AG10803 (cell line): ENCODE results near the gene CDHR3.
A peak's percentile ranks its signal among the peaks of the same experiment; 100 is the strongest.

Experiments used
- DNase-seq: peaks from one replicate; pipeline ENCODE4 v3.0.0; 2010; ENCODE audit warnings: low read depth
- H3K4me3 ChIP-seq: 2 replicates; pipeline ENCODE4 v1.5.1; 2011; ENCODE audit warnings: mild to moderate bottlenecking, low read length, control low read depth
- TF ChIP-seq, protein P1 (sequence below): conservative IDR thresholded peaks from 2 replicates; pipeline ENCODE4 v1.5.1; 2011; ENCODE audit warnings: mild to moderate bottlenecking, low read length, control low read depth, inconsistent platforms

CDHR3 gene

DNA sequence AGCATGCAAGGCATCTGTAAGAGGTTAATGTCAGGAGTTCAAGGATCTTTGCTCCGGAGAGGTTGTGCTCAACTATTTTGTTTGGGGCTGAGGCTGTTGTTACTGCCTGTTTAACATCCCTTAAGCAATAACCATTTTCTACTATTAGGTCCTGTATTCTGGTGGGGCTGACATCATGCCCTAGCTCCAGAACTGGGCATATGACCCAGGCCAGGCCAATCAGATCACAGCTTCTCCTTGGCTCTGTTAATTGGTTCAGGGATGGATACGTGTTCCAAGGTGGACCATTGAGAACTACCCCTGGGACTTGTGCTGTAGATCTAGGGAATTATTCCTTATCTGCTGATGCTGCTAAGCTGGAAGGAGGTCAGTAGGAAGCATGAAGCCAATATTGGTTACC is 82.1 kb downstream of the CDHR3 start:
- TF ChIP-seq, protein P1, sequence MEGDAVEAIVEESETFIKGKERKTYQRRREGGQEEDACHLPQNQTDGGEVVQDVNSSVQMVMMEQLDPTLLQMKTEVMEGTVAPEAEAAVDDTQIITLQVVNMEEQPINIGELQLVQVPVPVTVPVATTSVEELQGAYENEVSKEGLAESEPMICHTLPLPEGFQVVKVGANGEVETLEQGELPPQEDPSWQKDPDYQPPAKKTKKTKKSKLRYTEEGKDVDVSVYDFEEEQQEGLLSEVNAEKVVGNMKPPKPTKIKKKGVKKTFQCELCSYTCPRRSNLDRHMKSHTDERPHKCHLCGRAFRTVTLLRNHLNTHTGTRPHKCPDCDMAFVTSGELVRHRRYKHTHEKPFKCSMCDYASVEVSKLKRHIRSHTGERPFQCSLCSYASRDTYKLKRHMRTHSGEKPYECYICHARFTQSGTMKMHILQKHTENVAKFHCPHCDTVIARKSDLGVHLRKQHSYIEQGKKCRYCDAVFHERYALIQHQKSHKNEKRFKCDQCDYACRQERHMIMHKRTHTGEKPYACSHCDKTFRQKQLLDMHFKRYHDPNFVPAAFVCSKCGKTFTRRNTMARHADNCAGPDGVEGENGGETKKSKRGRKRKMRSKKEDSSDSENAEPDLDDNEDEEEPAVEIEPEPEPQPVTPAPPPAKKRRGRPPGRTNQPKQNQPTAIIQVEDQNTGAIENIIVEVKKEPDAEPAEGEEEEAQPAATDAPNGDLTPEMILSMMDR: no peak
- DNase-seq: no peak

DNA sequence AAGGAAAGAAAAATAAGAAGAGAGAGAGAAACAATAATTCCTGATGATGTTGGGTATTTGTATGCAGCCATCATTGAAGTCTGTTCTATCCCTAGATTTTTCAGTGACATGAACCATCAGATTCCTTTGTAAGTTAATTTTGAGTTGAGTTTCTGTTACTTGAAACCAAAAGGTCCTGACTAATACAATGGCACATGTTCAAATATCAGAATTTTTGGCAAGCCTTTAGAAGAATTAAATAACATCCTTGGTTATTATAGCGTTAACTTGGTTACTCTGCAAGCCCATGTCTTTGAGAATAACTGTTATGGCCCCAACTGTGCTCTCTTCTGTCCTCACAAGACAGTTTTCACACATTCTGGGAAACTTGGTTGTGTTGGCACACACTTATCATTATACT is 82.5 kb downstream of the CDHR3 start:
- peak; percentile 29 for DNase-seq
- TF ChIP-seq, protein P1: no peak
- no peak overlapping the region for H3K4me3 ChIP-seq

More for the DNA sequence above, 82.1 kb downstream of the CDHR3 start:
- no peak overlapping the region for H3K4me3 ChIP-seq

DNA sequence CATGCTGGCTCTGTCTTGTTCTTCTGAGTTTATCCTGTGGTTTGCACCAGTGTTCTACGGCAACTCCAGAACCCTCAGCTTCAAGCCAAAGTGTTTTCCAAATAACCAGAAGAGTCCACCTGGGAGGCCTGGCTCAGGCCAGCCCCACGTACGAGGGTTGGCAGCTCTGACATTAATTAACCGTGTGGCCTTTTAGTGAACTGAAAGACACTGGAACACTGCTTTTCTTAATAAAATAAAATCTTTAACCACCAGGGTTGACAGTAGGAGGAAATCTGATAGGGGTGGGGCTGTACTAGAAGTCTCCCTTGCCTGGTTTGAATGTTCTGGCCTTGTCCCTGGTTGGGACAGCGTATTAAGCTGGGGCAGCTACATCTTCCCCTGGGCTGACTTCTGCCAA is 84.1 kb downstream of the CDHR3 start:
- TF ChIP-seq, protein P1: no peak
- no peak for DNase-seq
- no peak overlapping the region for H3K4me3 ChIP-seq

DNA sequence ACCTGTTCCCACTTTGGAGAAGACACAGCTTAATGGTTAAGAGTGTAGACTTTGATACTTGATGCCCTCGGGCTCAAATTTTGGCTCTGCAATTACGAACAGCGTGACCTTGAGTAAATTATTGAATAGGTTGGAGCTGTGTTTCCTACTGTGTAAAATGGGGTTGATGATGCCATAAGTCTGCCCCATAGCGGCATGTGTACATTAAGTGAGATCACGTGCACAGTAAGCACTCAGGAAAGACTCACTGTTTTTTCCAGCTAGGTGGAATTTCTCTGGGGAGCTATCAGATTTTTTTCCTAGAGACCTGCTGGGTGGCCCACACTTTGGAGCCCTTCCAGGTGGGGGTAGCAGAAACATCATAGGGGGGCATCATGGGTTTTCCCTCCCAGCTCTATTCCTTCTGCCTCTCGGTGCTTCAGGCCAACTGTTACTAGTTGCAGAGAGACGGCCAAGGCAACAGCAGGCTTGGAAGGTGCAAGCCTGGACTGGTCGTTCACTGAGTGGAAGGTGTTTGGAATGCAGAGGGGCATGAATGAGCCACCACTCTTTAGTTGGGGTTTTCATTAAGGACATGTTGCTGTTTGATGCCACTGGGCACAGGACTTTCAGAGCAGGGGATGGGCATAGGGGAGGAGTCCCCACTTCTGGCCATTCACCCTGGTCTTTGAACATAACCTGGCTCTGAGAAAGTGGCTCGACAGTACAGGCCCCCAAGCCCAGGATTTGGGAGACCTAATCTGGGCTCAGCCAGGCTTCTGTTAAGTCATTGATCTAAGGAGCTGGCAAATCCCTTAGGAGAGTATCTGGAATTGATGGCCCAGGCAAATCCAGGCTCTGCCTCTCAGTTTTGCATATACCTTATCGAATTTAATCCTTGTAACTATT is 85.0 kb downstream of the CDHR3 start:
- TF ChIP-seq, protein P1: no peak
- no peak overlapping the region for H3K4me3 ChIP-seq
- DNase-seq: no peak

DNA sequence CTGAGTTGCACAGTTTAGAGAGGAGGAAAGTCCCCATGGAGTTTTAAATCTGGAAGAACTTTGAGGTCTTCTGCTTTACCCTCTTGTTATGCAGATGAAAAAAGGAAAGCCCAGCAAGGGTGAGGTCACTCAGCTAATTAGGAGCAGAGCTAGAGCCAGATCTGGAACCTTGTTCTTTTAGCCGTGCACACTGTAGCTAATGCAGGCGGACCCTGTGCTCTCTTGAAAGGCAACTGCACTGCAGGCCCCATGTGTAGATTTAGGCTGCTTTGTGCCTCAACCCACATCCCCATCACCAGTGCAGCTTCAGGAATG is 85.6 kb downstream of the CDHR3 start:
- no peak for DNase-seq
- no peak overlapping the region for H3K4me3 ChIP-seq
- TF ChIP-seq, protein P1: no peak

DNA sequence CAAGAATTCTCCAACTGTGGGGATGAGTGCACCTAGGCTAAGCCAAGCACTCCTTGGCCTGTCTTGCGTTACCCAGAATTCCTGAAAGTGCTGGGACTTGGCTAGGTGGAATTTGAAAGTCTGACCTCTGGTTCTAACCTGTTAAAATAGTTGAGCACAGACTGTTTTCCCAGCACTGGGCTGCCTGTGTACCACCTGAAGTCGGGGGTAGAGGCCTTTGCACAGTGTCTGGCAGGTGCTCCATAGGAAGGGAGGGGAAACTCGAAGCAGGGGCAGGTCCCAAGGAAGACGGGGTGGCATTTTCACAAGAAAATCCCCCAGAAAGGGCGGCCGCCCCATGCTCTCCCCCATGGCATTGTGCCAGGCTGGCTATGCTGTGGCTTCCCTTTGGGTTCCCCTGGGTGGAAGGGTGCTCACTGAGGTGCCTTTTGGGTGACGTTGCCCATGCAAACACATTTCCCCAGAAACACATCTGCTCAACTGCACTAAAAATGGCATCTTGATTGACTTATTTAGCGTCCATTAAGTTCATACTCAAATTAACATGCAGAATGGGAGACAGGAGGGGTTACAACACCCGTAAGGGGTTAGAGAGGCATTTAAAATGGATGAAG is 86.2 kb downstream of the CDHR3 start:
- DNase-seq: no peak
- H3K4me3 ChIP-seq: no peak overlapping the region
- TF ChIP-seq, protein P1: no peak
